GM12873 (cell line): ENCODE data around the gene OXGR1.

Experiments used
- TF ChIP-seq, protein P1 (sequence below): IDR thresholded peaks from 2 replicates; pipeline ENCODE4 v1.5.1; 2012; ENCODE audit warnings: low read depth, mild to moderate bottlenecking, moderate library complexity, low read length, control low read depth; ENCODE audit not compliant: insufficient read depth; ENCODE audit errors: missing control alignments

The OXGR1 gene

DNA sequence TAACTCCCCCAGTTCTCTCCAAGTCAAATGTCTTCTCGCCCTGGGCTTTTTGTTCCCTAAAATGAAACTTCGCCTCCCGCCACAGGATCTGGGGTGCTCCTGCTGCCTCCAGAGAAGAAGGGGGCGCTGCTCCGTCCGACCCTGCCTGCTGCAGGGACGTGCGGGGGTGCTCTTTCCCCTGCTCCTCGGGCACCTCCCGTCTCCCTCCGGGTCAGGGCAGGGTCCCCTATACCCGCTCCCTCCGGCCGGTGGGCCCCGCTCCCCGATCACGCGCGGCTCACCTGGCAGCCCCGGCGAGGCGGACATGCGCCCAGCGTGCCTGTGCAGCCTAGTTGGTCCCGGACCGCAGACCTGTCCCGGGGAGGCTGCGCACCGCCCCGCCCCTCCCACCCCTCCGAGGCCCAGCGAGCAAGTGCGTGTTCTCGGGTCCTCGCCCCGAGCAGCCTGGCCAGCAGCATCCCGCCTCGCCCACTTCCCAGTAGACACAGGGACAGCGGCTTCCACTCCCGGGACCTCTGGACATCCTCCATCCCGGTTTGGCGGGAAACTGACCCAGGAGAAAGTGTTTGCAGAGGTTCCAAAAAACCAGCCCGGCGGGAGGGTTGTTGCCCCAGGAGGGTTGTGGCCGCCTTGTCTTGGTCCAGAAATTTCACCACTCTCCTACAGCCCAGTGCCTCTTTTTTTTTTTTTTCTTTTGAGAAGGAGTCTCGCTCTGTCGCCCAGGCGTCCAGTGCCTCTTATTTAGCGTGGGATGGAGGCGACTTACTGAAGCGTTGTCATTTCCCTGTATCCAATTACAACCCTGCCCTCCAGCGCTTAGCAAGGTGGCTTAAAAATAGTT lies at the start of gene OXGR1:
Gene OXGR1, minus strand, starts transcription at position 460 of the 841 bp plus-strand sequence. CDS start 6,717 bp downstream, outside the sequence.
- TF ChIP-seq, protein P1, sequence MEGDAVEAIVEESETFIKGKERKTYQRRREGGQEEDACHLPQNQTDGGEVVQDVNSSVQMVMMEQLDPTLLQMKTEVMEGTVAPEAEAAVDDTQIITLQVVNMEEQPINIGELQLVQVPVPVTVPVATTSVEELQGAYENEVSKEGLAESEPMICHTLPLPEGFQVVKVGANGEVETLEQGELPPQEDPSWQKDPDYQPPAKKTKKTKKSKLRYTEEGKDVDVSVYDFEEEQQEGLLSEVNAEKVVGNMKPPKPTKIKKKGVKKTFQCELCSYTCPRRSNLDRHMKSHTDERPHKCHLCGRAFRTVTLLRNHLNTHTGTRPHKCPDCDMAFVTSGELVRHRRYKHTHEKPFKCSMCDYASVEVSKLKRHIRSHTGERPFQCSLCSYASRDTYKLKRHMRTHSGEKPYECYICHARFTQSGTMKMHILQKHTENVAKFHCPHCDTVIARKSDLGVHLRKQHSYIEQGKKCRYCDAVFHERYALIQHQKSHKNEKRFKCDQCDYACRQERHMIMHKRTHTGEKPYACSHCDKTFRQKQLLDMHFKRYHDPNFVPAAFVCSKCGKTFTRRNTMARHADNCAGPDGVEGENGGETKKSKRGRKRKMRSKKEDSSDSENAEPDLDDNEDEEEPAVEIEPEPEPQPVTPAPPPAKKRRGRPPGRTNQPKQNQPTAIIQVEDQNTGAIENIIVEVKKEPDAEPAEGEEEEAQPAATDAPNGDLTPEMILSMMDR: no peak

DNA sequence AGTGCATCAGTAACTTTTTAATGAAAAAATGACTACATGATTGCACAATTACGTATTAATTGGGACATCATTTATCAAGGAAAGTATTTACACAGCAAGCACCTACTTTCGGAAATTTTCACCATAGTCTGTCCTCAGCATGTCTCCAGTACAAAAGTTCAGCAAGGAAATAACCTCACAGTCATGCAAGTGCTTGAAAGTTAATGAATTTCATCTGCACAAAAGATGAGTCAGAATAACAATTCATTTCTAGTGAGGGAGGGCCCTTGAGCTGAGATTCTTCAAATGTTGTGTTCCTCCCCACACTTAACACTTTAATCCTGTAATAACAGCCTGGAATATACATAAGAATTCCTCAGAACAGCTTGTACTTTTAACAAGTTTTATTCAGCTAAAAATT lies 49.0 kb upstream of the OXGR1 start:
- TF ChIP-seq, protein P1: no peak

DNA sequence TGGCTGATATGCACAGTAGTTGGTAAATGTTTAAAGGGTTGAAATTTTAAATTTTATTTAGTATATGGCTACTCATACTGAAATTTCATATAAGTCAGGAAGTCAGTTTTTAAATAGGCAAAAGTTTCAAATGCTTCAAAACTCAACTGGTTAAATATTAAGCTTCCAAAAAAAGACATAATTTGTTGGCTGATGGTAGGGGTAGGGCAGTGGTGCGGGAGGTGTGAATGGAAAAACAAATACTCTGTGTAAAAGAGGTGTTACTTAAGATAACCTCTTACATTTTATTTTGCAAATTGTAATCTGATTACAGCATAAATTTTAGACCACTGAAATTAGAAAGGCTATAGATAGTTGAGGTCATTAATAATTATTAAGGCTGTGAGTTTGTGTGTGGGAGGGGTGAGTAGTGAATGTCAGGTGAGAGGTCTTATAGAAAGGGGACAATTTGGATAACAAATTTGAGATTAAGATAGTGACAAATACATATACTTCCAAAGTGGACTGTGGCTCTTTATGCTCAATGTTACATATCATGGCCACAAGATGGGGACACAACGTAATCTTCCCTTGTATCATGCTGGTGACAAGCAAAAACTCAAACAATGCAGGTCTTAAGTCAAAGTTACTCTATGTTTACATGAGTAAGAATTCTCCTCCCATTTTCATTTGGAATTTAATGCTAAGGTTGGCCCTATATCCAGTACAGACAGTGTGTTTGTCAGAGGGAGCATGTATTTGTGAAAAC lies 36.6 kb upstream of the OXGR1 start:
- TF ChIP-seq, protein P1: peak; percentile 29

DNA sequence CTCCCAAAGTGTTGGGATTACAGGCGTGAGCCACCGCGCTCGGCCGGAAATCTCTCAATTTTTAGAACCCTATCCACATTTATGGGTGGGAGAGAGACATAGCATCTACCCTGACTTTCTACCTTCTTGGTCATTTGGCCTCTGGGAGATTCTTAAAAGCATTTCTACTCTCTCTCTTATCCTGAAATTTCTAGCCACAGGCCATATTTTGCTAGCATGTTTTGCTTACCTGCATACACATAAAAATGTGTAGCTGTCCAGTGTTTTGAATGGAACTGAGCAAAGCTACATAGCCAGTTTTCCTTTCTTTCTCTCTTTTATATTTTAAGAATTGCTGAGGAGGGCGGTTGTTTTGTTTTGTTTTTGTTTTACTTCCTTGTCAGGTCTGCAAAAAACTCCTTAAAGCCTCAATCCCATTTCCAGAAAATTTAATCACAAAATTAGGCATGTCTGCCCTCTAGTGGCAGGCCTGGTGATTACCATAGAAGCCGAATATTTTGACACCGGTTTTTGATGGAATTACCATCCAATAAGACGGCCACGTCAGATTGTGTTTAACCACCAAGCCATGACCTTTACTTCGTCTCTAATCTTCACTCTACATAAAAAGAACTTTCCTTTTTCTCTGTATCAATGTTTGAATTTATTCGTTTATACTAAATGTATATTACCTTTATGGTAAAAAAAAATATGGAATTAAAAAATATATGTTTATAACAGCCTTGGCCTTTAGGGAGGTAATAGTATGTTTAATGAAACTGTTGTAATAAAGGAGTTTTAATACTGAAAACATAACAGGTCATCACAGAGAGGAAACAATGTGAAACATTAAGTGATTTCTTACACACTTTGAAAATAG lies 34.4 kb upstream of the OXGR1 start:
- TF ChIP-seq, protein P1: peak; percentile 75

DNA sequence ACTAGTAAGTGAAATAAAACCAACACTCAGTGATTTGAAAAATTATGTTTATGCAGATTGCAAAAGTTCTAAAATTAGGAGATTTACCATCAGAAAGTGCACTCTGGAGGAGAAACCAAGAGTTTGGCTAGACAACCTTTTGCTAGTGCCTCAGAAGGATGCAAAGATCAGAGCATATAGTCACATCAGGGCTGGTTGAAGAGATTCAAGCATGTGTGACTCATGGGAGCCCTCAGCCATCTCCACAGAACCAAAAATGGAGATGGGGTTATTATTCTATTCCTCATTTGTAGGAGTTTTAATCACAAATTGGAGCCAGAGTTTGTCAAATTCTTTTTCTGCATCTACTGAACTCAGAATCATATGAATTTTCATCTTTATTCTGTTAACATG lies 32.9 kb upstream of the OXGR1 start:
- TF ChIP-seq, protein P1: no peak

DNA sequence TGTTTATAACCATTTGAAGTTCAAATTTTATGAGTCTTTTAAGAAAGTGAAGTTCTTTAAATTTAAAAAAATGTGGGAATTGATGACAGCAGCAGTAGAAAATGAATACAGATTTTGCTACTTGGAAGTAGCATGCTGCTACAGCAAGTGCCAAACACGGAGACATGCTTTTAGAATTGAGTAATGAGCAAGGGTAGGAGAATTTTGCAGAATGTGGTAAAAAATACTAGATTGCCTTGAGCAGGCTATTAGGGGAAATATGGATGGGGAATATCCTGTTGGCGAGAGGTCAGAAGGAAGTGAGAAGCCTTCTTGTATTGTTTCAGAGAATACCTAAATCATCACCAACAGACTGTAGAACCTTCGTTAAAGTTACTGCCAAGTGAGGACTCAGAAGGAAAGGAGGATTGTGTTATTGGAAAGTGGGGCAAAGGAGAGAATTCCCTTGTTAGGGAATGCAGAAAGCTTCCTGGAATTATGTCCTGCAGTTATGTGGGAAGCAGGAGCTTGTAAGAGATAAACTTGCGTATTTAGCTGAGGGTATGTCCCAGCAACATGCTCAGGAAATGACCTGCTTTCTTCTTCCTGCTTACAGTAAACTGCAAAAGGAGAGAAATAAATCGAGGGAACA lies 32.4 kb upstream of the OXGR1 start:
- TF ChIP-seq, protein P1: no peak
